Lower leg skin (tissue), 3 donors: ENCODE results near the gene CRB2.

ENCODE experiments used
- POLR2A ChIP-seq, 2 donors: fragments of 450-650 bp; IDR thresholded peaks; one replicate each; pipeline ENCODE4 v1.6.1; 2016 to 2017; ENCODE audit warnings: antibody characterized with exemption in 2 of 2, mild to moderate bottlenecking in 1 of 2, moderate library complexity in 1 of 2
- TF ChIP-seq, protein P1 (sequence below), 3 donors: fragments of 450-650 bp; IDR thresholded peaks; one replicate each; pipeline ENCODE4 v1.5.1; 2016; ENCODE audit warnings: antibody characterized with exemption in 3 of 3, mild to moderate bottlenecking in 3 of 3, moderate library complexity in 2 of 3

DNA sequence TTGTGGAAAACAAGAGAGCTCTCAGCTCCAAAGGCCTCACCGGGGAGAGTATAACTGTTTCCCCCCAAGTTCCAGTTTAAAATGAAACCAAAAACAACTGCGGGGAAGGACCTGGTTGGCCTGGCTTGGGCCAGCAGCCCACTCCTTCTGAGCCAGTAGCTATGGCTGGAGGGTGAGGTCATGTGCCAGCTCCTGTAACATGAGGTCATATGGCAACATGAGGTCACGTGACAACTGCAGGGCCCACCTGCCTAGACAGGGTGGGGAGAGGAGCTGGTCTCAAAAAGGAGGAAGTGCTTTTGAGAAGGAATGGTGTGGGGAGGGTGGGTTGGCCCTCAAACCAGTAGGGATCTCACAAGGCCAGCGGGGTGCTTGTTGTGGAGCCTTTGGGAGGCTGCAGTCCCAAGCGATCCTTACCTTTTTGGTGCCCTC is 29.3 kb upstream of the CRB2 start:
- TF ChIP-seq, protein P1, sequence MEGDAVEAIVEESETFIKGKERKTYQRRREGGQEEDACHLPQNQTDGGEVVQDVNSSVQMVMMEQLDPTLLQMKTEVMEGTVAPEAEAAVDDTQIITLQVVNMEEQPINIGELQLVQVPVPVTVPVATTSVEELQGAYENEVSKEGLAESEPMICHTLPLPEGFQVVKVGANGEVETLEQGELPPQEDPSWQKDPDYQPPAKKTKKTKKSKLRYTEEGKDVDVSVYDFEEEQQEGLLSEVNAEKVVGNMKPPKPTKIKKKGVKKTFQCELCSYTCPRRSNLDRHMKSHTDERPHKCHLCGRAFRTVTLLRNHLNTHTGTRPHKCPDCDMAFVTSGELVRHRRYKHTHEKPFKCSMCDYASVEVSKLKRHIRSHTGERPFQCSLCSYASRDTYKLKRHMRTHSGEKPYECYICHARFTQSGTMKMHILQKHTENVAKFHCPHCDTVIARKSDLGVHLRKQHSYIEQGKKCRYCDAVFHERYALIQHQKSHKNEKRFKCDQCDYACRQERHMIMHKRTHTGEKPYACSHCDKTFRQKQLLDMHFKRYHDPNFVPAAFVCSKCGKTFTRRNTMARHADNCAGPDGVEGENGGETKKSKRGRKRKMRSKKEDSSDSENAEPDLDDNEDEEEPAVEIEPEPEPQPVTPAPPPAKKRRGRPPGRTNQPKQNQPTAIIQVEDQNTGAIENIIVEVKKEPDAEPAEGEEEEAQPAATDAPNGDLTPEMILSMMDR (IDR thresholded peaks at IDR 0.05) = no peak
- no peak for TF ChIP-seq POLR2A (IDR thresholded peaks at IDR 0.05)
